Upper lobe of left lung (tissue), 6 donors: ENCODE data around the gene HPD. TPM values are rescaled to one million over a fixed set of nuclear protein-coding genes. Genes with fewer than 3 reads are reported as not detected.

Source experiments
- ATAC-seq, 2 donors: fragments of 200-7000 bp; cut with Tn5 transposase; one replicate each; pipeline ENCODE4 v1.9.1; 2022; ENCODE audit warnings: mild to moderate bottlenecking in 2 of 2, moderate library complexity in 2 of 2; ENCODE audit not compliant: low FRiP score in 2 of 2
- DNase-seq, 2 donors: peaks; one replicate each; pipeline ENCODE4 v3.0.0-alpha.2; 2019 to 2020
- H3K27ac ChIP-seq, 4 donors: fragments of 200-600 bp; sonication (generic); one replicate each; pipeline ENCODE4 v1.5.1; 2016 to 2019
- H3K27me3 ChIP-seq, 4 donors: fragments of 200-600 bp; sonication (generic); one replicate each; pipeline ENCODE4 v1.5.1; 2017 to 2019
- H3K36me3 ChIP-seq, 4 donors: fragments of 200-600 bp; sonication (generic); one replicate each; pipeline ENCODE4 v1.5.1; 2016 to 2019
- H3K4me1 ChIP-seq, 4 donors: fragments of 200-600 bp; sonication (generic); one replicate each; pipeline ENCODE4 v1.5.1; 2018 to 2019
- H3K4me3 ChIP-seq, 4 donors: fragments of 200-600 bp; sonication (generic); one replicate each; pipeline ENCODE4 v1.5.1; 2017 to 2019; ENCODE audit warnings: mild to moderate bottlenecking in 2 of 4, moderate library complexity in 1 of 4
- H3K9me3 ChIP-seq, 4 donors: fragments of 200-600 bp; sonication (generic); one replicate each; pipeline ENCODE4 v1.5.1; 2018 to 2019
- EP300 ChIP-seq, 4 donors: sonication (generic); formaldehyde crosslinking; IDR thresholded peaks; one replicate each; pipeline ENCODE4 v1.5.1; 2017; ENCODE audit warnings: antibody characterized with exemption in 4 of 4, control low read depth in 2 of 4
- POLR2A ChIP-seq, 4 donors: fragments of 450-650 bp; IDR thresholded peaks; one replicate each; pipeline ENCODE4 v1.5.1; 2016 to 2017; ENCODE audit warnings: antibody characterized with exemption in 4 of 4, mild to moderate bottlenecking in 2 of 4
- POLR2AphosphoS5 ChIP-seq, 2 donors: sonication (generic); formaldehyde crosslinking; IDR thresholded peaks; one replicate each; pipeline ENCODE4 v1.5.1; 2017; ENCODE audit warnings: antibody characterized with exemption in 2 of 2
- WGBS, 2 donors: methylation state at CpG; one replicate each; pipeline ENCODE4 v1.1.5; 2017 to 2018; 5-methylcytosine and 5-hydroxymethylcytosine counted together
- total RNA-seq, 6 donors: library from RNA; depleted of rRNA in 4 of 6; stranded (reverse); fragments of >200 nt in 4 of 6; gene quantifications; one replicate each; pipeline versions ENCODE4 v1.1.0 to v1.2.1, GENCODE V29; 2016 to 2021
- TF ChIP-seq, protein P1 (sequence below), 6 experiments: fragments of 450-650 bp in 4 of 6; fragments of 200-600 bp in 2 of 6; sonication (generic) in 2 of 6; IDR thresholded peaks; one replicate each; pipeline ENCODE4 v1.5.1; 2016 to 2019; ENCODE audit warnings: antibody characterized with exemption in 6 of 6
- donor health status: DM: no; HTN: no; CAD: no; lungs with moderate emphysema.
- donor health status: DM: no; HTN: yes; CAD: no; lungs with severe emphysema.

Gene HPD
- total RNA-seq, 6 donors from 2014 or later = 1.1 to 7.3 (median 1.7) TPM; not detected in 1

DNA sequence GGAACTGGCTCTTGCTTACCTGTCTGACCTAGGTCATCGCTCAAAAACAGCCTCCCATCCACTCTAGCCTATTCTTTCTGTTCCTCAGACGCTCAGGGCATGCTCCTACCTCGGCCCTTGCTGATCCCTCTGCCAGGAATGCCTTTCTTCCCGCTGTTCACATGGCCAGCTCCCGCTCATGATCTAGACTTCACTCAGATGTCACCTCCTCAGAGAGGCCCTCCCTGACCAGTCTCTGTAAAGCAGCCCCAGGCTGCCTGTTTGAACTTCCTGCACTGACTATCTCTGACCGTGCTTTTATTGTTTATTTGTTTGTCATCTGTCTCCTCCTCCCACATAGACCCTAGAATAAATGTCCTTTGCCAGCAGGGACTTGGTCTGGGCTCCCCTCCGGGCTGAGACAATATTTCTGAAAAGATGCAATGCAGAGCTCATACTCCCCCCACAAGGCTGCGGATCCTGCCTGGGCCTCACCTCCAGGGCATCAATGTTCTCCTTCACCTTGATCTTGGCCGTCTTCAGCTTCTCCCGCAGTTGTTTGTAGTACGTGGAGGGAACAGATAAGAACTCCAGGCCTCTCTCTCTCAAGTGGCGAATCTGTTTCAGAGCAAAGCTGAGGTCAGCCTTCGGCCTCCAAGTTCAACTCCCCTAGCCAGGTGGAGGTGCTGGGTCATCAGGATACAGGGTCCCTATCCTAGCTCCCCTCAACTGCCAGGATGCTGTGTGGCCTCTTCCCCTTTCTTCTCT, 15.2 kb downstream of the HPD start:
- H3K4me3 ChIP-seq = no peak overlapping the region
- WGBS, 2 donors = 73 to 76% methylated on average over 13 of the region's 13 CpGs
- peaks cover 4 to 14% (median 11%) of the 10 kb centered on the region in 4 donors for H3K4me1 ChIP-seq
- H3K27me3 ChIP-seq = no peaks in the 10 kb centered on the region
- no peak for TF ChIP-seq EP300 (IDR thresholded peaks at IDR 0.05)
- TF ChIP-seq, protein P1, sequence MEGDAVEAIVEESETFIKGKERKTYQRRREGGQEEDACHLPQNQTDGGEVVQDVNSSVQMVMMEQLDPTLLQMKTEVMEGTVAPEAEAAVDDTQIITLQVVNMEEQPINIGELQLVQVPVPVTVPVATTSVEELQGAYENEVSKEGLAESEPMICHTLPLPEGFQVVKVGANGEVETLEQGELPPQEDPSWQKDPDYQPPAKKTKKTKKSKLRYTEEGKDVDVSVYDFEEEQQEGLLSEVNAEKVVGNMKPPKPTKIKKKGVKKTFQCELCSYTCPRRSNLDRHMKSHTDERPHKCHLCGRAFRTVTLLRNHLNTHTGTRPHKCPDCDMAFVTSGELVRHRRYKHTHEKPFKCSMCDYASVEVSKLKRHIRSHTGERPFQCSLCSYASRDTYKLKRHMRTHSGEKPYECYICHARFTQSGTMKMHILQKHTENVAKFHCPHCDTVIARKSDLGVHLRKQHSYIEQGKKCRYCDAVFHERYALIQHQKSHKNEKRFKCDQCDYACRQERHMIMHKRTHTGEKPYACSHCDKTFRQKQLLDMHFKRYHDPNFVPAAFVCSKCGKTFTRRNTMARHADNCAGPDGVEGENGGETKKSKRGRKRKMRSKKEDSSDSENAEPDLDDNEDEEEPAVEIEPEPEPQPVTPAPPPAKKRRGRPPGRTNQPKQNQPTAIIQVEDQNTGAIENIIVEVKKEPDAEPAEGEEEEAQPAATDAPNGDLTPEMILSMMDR (IDR thresholded peaks at IDR 0.05) = no peak
- TF ChIP-seq POLR2AphosphoS5 (IDR thresholded peaks at IDR 0.05) = no peak
- TF ChIP-seq POLR2A (IDR thresholded peaks at IDR 0.05) = no peak
- no peak for ATAC-seq
- H3K9me3 ChIP-seq = no peaks in the 10 kb centered on the region
- no peak for DNase-seq
- H3K27ac ChIP-seq = no peak overlapping the region
- no peaks in the 10 kb centered on the region for H3K36me3 ChIP-seq

DNA sequence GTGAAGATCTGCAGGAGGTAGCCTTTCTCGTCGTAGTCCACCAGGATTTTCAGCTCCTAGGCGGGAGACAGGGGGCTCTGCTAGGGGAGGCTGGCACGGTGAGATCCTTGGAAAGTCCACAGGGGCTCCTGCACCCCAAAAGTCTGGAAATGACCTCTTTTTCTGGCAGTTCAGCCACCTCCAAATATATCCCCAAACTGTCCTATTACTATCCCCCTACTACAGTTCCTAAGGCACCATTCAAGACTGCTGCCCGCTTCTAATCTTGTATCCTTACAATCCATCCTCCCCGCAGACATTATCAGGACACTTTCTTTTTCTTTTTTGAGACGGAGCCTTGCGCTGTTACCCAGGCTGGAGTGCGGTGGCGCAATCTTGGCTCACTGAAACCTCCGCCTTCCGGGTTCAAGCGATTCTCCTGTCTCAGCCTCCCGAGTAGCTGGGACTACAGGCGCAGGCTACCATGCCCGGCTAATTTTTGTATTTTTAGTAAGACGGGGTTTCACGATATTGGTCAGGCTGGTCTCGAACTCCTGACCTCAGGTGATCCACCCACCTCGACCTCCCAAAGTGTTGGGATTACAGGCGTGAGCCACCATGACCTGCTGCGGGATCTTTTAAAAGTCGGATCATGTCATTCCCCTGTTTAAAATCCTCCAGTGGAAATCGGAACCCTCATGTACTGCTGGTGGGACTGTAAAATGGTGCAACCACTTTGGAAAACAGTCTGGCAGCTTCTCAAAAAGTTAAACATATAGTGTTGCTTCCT, 18.5 kb downstream of the HPD start:
- no peak for TF ChIP-seq POLR2A (IDR thresholded peaks at IDR 0.05)
- TF ChIP-seq, protein P1 (IDR thresholded peaks at IDR 0.05) = no peak
- no peak for TF ChIP-seq EP300 (IDR thresholded peaks at IDR 0.05)
- TF ChIP-seq POLR2AphosphoS5 (IDR thresholded peaks at IDR 0.05) = no peak
- peak overlapping the region; percentile 48 to 87 (median 72) for H3K27ac ChIP-seq
- WGBS, 2 donors = 60 to 72% methylated on average over 20 to 24 of the region's 24 CpGs

DNA sequence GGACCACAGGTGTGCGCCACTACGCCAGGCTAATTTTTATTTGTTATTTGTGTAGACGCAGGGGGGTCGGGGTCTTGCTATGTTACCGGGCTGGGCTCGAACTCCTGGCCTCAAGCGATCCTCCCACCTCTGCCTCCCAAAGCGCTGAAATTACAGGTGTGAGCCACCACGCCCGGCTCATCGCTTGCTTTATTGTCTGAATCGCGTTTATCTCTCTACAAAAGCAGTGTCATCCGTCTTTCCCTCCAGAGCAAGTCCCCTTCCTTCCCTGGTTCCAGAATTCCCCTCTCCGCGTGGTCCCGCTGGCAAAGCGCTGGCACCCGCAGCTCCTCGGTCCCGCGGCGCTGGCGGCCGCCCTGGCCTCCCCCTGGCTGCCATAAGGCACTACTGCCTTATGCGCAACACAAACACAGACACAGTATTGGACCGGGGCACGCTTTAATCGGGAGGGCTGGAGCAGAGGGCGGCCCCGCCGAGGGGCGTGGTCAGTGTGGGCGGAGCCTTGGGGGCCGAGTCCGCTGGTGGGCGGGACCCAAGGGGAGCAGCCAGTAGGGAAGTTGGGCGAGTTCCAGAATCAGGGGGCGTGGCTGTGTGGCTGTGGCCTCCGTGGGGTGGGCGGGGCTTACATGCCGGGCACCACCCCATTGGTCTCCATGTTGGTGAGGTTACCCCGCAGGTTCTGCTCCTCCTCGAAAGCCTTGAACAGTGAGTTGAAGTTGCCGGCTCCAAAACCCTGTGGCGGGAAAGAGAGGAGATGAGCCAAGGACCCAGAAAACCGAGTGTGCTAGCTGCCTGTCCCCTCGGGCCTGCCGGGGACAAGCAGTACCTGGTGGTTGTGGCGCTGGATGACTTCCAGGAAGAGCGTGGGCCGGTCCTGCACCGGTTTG, 19.3 kb downstream of the HPD start:
- ATAC-seq (peak; percentile 99), DNase-seq (peak; percentile 100)
- Histone ChIP-seq H3K36me3 (no peaks in the 10 kb centered on the region), H3K9me3 (no peaks in the 10 kb centered on the region), H3K27ac (peak overlapping the region; percentile 48 to 87 (median 72)), H3K27me3 (no peaks in the 10 kb centered on the region), H3K4me3 (peak overlapping the region; percentile 40 to 70 (median 64)), H3K4me1 (peaks cover 4 to 14% (median 11%) of the 10 kb centered on the region in 4 donors)
- WGBS, 2 donors = 13 to 23% methylated on average over 27 to 53 of the region's 53 CpGs
- peak in 2 of 4 donors; percentile 19 to 71 for TF ChIP-seq POLR2A (IDR thresholded peaks at IDR 0.05)
- peak; percentile 29 to 82 for TF ChIP-seq POLR2AphosphoS5 (IDR thresholded peaks at IDR 0.05)
- TF ChIP-seq, protein P1 (IDR thresholded peaks at IDR 0.05) = peak; percentile 37 to 84 (median 60)
- TF ChIP-seq EP300 (IDR thresholded peaks at IDR 0.05) = peak in 1 of 4 donors; percentile 4

More for the DNA sequence above, 18.5 kb downstream of the HPD start:
- Histone ChIP-seq H3K27me3 (no peaks in the 10 kb centered on the region), H3K9me3 (no peaks in the 10 kb centered on the region), H3K4me1 (peaks cover 4 to 14% (median 11%) of the 10 kb centered on the region in 4 donors), H3K4me3 (peak overlapping the region; percentile 40 to 70 (median 64)), H3K36me3 (no peaks in the 10 kb centered on the region)
- ATAC-seq (peak in 1 of 2 donors; percentile 1), DNase-seq (peak in 1 of 2 donors; percentile 37)

DNA sequence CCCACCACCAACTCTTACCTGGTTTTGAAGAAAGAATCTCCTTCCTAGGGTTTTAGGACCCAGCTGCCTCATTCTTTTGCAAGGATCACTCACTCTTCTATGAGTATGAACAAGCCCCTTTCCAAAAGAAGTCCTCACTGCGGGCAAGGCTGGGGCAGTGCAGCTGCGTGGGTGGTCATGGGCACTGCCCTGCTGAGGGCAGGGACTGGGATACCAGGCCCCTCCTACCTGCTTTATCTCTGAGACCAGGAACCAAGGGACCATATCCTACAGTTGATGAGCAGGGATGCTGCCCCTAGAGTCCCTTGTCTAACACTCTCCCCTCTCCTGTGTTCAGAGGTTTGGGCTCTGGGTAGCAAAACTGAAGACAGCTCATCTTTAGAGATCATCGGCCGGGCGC, 20.5 kb downstream of the HPD start:
- TF ChIP-seq EP300 (IDR thresholded peaks at IDR 0.05) (no peak), POLR2AphosphoS5 (IDR thresholded peaks at IDR 0.05) (no peak), POLR2A (IDR thresholded peaks at IDR 0.05) (no peak)
- TF ChIP-seq, protein P1 (IDR thresholded peaks at IDR 0.05) = no peak
- Histone ChIP-seq H3K4me1 (peaks cover 4 to 14% (median 11%) of the 10 kb centered on the region in 4 donors), H3K9me3 (no peaks in the 10 kb centered on the region), H3K27me3 (no peaks in the 10 kb centered on the region), H3K36me3 (no peaks in the 10 kb centered on the region), H3K27ac (no peak overlapping the region), H3K4me3 (no peak overlapping the region)
- no peak for DNase-seq
- ATAC-seq = no peak
- 78 to 92% methylated on average over 5 of the region's 5 CpGs for WGBS, 2 donors
